Body of pancreas (tissue), 4 donors: Measurements from ENCODE around the gene GOLGA3.

Source experiments
- POLR2A ChIP-seq, 3 donors: fragments of 450-650 bp; IDR thresholded peaks; one replicate each; pipeline ENCODE4 v1.6.1; 2016; ENCODE audit warnings: antibody characterized with exemption in 3 of 3, mild to moderate bottlenecking in 2 of 3
- TF ChIP-seq, protein P1 (sequence below), 7 experiments: fragments of 450-650 bp in 4 of 7; fragments of 200-600 bp in 3 of 7; sonication (generic) in 3 of 7; IDR thresholded peaks; one replicate each; pipeline ENCODE4 v1.5.1; 2016 to 2019; ENCODE audit warnings: antibody characterized with exemption in 7 of 7

GRCh38 chr12:132761032-132761920 lies 67.4 kb downstream of the GOLGA3 start, which contains the start of gene ANKLE2:
- TF ChIP-seq, protein P1, sequence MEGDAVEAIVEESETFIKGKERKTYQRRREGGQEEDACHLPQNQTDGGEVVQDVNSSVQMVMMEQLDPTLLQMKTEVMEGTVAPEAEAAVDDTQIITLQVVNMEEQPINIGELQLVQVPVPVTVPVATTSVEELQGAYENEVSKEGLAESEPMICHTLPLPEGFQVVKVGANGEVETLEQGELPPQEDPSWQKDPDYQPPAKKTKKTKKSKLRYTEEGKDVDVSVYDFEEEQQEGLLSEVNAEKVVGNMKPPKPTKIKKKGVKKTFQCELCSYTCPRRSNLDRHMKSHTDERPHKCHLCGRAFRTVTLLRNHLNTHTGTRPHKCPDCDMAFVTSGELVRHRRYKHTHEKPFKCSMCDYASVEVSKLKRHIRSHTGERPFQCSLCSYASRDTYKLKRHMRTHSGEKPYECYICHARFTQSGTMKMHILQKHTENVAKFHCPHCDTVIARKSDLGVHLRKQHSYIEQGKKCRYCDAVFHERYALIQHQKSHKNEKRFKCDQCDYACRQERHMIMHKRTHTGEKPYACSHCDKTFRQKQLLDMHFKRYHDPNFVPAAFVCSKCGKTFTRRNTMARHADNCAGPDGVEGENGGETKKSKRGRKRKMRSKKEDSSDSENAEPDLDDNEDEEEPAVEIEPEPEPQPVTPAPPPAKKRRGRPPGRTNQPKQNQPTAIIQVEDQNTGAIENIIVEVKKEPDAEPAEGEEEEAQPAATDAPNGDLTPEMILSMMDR (IDR thresholded peaks at IDR 0.05), result no peak
- no peak for TF ChIP-seq POLR2A (IDR thresholded peaks at IDR 0.05)
